Measurements from ENCODE around the gene LRRC39. TPM values are rescaled to one million over a fixed set of nuclear protein-coding genes. Genes with fewer than 3 reads are reported as not detected.

Gene LRRC39
- total RNA-seq, 3 donors from 2014 or later: 1.3 to 2.5 (median 1.9) TPM

DNA sequence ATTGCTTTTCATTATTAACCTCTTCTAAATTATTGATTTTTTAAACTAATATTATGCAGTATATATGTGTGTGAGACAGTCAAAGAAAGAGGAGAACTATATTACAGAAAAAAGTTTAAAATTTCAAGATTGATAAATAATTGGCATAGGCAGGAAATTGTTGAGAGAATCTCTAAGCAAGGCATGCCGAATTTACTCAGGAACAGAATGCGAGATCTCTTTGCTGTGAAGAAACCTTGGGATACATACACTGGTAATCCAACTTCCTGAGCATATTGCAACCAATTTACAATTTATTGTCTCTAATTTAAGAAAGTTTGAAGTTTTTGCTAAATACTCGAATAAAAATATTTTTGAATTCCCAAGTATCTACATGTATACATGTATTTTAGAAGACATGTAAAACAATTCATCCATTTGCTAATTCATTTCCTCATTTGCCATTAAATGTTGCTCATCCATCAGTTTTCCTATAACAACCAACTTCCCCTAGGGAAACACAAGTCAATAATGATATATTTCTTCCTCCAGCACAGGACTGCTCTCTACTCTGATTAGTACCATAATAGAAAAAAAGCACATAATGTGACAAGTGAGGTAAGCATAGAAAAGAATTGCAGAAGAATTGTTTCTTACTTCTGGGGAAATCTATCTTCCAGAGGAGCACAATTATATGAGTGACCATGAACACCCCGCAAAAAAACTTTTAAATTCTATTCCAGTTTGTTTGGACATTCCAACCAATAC lies 588 bp downstream of the LRRC39 start:
- Histone ChIP-seq H3K27me3 (no peaks in the 10 kb centered on the region), H3K27ac (no peak overlapping the region), H3K4me3 (no peak overlapping the region), H3K9me3 (no peaks in the 10 kb centered on the region), H3K4me1 (no peaks in the 10 kb centered on the region), H3K36me3 (no peaks in the 10 kb centered on the region)
- DNase-seq (ENCODE audit: low spot score in 2 of 2): no peak
- intact Hi-C loops (cut with DNase I; ENCODE audit: low total_unique reads): no loop called here
- TF ChIP-seq POLR2AphosphoS5 (IDR thresholded peaks at IDR 0.05) (no peak), POLR2A (IDR thresholded peaks at IDR 0.05) (no peak)
- TF ChIP-seq, protein P1, sequence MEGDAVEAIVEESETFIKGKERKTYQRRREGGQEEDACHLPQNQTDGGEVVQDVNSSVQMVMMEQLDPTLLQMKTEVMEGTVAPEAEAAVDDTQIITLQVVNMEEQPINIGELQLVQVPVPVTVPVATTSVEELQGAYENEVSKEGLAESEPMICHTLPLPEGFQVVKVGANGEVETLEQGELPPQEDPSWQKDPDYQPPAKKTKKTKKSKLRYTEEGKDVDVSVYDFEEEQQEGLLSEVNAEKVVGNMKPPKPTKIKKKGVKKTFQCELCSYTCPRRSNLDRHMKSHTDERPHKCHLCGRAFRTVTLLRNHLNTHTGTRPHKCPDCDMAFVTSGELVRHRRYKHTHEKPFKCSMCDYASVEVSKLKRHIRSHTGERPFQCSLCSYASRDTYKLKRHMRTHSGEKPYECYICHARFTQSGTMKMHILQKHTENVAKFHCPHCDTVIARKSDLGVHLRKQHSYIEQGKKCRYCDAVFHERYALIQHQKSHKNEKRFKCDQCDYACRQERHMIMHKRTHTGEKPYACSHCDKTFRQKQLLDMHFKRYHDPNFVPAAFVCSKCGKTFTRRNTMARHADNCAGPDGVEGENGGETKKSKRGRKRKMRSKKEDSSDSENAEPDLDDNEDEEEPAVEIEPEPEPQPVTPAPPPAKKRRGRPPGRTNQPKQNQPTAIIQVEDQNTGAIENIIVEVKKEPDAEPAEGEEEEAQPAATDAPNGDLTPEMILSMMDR (IDR thresholded peaks at IDR 0.05): no peak

DNA sequence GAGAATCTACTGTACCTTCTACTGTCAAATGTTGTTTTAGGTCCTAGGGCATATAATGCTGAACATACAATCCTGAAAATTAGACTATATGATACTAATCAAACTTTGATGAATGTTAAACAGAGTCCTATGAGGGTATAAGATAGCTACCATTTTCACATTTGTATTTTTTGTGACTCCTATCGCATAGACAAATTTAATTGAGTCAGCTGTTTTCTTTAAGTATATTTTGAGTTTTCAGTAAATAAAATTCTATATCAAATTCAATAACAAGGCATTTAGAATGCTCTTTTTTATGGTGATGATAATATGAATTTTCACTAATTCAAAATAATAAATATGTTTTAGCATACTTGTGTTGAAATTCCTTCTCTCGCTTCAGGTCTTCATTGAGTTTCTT lies 10.0 kb downstream of the LRRC39 start:
- TF ChIP-seq POLR2A (IDR thresholded peaks at IDR 0.05): no peak
- TF ChIP-seq, protein P1 (IDR thresholded peaks at IDR 0.05): no peak
- TF ChIP-seq POLR2AphosphoS5 (IDR thresholded peaks at IDR 0.05): no peak
- H3K27ac ChIP-seq: no peak overlapping the region
- intact Hi-C loops (cut with DNase I; ENCODE audit: low total_unique reads): no loop called here

DNA sequence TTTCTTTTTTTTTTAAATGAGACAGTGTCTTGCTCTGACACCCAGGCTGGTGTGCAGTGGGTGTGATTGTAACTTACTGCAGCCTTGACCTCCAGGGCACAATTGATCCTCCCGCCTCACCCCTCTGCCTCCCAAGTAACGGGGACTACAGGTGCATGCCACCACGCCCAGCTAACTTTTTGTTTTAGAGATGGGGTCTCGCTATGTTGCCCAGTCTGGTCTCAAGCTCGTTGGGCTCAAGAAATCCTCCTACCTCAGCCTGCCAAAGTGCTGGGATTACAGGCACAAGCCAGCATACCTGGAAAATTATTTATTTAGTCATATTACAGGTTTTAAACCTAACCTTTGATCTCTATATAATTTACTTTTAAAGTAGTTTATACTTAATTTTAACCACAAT lies 13.4 kb downstream of the LRRC39 start:
- intact Hi-C loops (cut with DNase I; ENCODE audit: low total_unique reads): no loop called here
- Histone ChIP-seq H3K27me3 (no peaks in the 10 kb centered on the region), H3K9me3 (no peaks in the 10 kb centered on the region), H3K27ac (no peak overlapping the region), H3K4me1 (no peaks in the 10 kb centered on the region), H3K36me3 (no peaks in the 10 kb centered on the region), H3K4me3 (no peak overlapping the region)
- TF ChIP-seq, protein P1 (IDR thresholded peaks at IDR 0.05): no peak
- TF ChIP-seq POLR2AphosphoS5 (IDR thresholded peaks at IDR 0.05) (no peak), POLR2A (IDR thresholded peaks at IDR 0.05) (no peak)
- DNase-seq (ENCODE audit: low spot score in 2 of 2): no peak

More for the DNA sequence above, 10.0 kb downstream of the LRRC39 start:
- no peak for DNase-seq (ENCODE audit: low spot score in 2 of 2)
- H3K9me3 ChIP-seq: no peaks in the 10 kb centered on the region
- no peaks in the 10 kb centered on the region for H3K4me1 ChIP-seq
- H3K27me3 ChIP-seq: no peaks in the 10 kb centered on the region
- no peaks in the 10 kb centered on the region for H3K36me3 ChIP-seq
- H3K4me3 ChIP-seq: no peak overlapping the region

DNA sequence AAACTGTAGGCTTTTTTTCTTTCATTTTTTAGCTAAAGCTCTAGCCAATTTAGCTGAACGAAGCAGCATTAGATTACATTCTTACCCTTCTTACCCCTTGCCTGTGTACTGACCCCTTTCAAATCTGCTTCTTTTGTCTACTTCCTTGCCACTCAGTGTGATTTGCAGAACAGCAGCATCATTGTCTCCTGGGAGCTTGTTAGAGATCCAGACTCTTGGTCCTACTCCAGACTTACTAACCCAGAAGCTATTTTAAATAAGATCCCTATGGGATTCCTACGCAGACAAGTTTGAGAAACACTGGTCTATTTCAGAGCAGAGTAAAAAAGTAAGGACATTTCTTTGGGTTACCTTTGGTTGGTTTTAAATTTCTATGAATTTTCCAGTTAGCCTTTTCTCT lies 13.8 kb downstream of the LRRC39 start:
- no peak overlapping the region for H3K4me3 ChIP-seq
- no peaks in the 10 kb centered on the region for H3K4me1 ChIP-seq
- no peak overlapping the region for H3K27ac ChIP-seq
- H3K9me3 ChIP-seq: no peaks in the 10 kb centered on the region
- no peaks in the 10 kb centered on the region for H3K36me3 ChIP-seq
- TF ChIP-seq POLR2AphosphoS5 (IDR thresholded peaks at IDR 0.05): no peak
- TF ChIP-seq, protein P1 (IDR thresholded peaks at IDR 0.05): no peak
- TF ChIP-seq POLR2A (IDR thresholded peaks at IDR 0.05): no peak
- H3K27me3 ChIP-seq: no peaks in the 10 kb centered on the region
- no peak for DNase-seq (ENCODE audit: low spot score in 2 of 2)
- intact Hi-C loops (cut with DNase I; ENCODE audit: low total_unique reads): no loop called here

DNA sequence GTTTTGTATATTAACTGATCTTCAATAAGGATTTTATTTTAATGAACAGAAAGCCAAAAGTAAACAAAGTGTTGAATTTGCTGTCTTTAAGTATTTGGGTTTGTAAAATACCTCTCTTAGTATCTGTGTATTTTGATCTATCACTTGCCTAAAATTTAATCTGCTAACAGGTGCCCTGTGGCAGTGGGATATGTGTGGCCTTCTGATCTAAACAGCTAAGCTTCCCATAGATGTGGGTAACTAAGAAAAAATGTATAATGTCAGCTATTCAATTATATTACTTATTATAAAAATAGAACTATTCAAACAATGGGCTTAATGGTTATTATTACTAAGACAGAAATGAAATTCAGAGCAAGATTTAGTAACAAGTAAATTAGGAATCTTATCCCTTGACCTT lies 15.2 kb downstream of the LRRC39 start:
- DNase-seq (ENCODE audit: low spot score in 2 of 2): no peak
- Histone ChIP-seq H3K27me3 (no peaks in the 10 kb centered on the region), H3K27ac (no peak overlapping the region), H3K9me3 (no peaks in the 10 kb centered on the region), H3K36me3 (no peaks in the 10 kb centered on the region), H3K4me1 (no peaks in the 10 kb centered on the region), H3K4me3 (no peak overlapping the region)
- TF ChIP-seq POLR2A (IDR thresholded peaks at IDR 0.05) (no peak), POLR2AphosphoS5 (IDR thresholded peaks at IDR 0.05) (no peak)
- TF ChIP-seq, protein P1 (IDR thresholded peaks at IDR 0.05): no peak
- intact Hi-C loops (cut with DNase I; ENCODE audit: low total_unique reads): no loop called here

Data from breast epithelium (tissue), 4 donors.